ENCODE measurements around the gene ZBTB44. TPM values are rescaled to one million over a fixed set of nuclear protein-coding genes. Genes with fewer than 3 reads are reported as not detected.

The ZBTB44 gene
- total RNA-seq, 1 donor from 2014 or later, result 24.4 TPM

- Histone ChIP-seq H3K4me1 (peaks cover 0 to 25% of the 10 kb centered on the region in 2 donors), H3K27ac (no peak overlapping the region), H3K4me3 (no peak overlapping the region), H3K27me3 (no peaks in the 10 kb centered on the region), H3K9me3 (peaks cover 0 to 8% of the 10 kb centered on the region in 2 donors), H3K36me3 (no peaks in the 10 kb centered on the region)
- DNase-seq (ENCODE audit: low spot score in 2 of 2), result no peak
- intact Hi-C loops (cut with DNase I), result no loop called here
- no peak for TF ChIP-seq CTCF (IDR thresholded peaks at IDR 0.05)
Observed at GRCh38 chr11:130308886-130309285, 5.8 kb downstream of the ZBTB44 start.

- Histone ChIP-seq H3K27ac (no peak overlapping the region), H3K9me3 (peaks cover 0 to 8% of the 10 kb centered on the region in 2 donors), H3K36me3 (no peaks in the 10 kb centered on the region), H3K27me3 (no peaks in the 10 kb centered on the region), H3K4me1 (peaks cover 0 to 25% of the 10 kb centered on the region in 2 donors), H3K4me3 (no peak overlapping the region)
- TF ChIP-seq CTCF (IDR thresholded peaks at IDR 0.05), result no peak
- intact Hi-C loops (cut with DNase I), result no loop called here
- DNase-seq (ENCODE audit: low spot score in 2 of 2), result no peak
Observed at GRCh38 chr11:130308059-130308458, 6.7 kb downstream of the ZBTB44 start.

GRCh38 chr11:130304651-130305050, 10.1 kb downstream of the ZBTB44 start:
- no peak overlapping the region for H3K4me3 ChIP-seq
- peaks cover 0 to 6% of the 10 kb centered on the region in 2 donors for H3K36me3 ChIP-seq
- intact Hi-C loops (cut with DNase I), result no loop called here
- H3K27ac ChIP-seq, result no peak overlapping the region
- no peak for TF ChIP-seq CTCF (IDR thresholded peaks at IDR 0.05)
- H3K9me3 ChIP-seq, result peaks cover 0 to 8% of the 10 kb centered on the region in 2 donors
- H3K4me1 ChIP-seq, result peaks cover 0 to 3% of the 10 kb centered on the region in 2 donors
- no peaks in the 10 kb centered on the region for H3K27me3 ChIP-seq
- DNase-seq (ENCODE audit: low spot score in 2 of 2), result no peak

- Histone ChIP-seq H3K36me3 (peaks cover 0 to 6% of the 10 kb centered on the region in 2 donors), H3K27me3 (no peaks in the 10 kb centered on the region), H3K9me3 (peaks cover 0 to 8% of the 10 kb centered on the region in 2 donors), H3K4me3 (no peak overlapping the region), H3K4me1 (peaks cover 0 to 3% of the 10 kb centered on the region in 2 donors), H3K27ac (no peak overlapping the region)
- TF ChIP-seq CTCF (IDR thresholded peaks at IDR 0.05), result no peak
- intact Hi-C loops (cut with DNase I), result no loop called here
- DNase-seq (ENCODE audit: low spot score in 2 of 2), result no peak
Observed at GRCh38 chr11:130301002-130301401, 13.7 kb downstream of the ZBTB44 start.

GRCh38 chr11:130300567-130300966, 14.2 kb downstream of the ZBTB44 start:
- Histone ChIP-seq H3K9me3 (peaks cover 0 to 7% of the 10 kb centered on the region in 2 donors), H3K4me3 (no peak overlapping the region), H3K4me1 (peaks cover 0 to 3% of the 10 kb centered on the region in 2 donors), H3K27me3 (no peaks in the 10 kb centered on the region), H3K27ac (no peak overlapping the region), H3K36me3 (peaks cover 0 to 6% of the 10 kb centered on the region in 2 donors)
- intact Hi-C loops (cut with DNase I), result no loop called here
- no peak for DNase-seq (ENCODE audit: low spot score in 2 of 2)
- TF ChIP-seq CTCF (IDR thresholded peaks at IDR 0.05), result no peak

GRCh38 chr11:130299978-130300377, 14.7 kb downstream of the ZBTB44 start:
- H3K4me1 ChIP-seq, result peaks cover 0 to 3% of the 10 kb centered on the region in 2 donors
- intact Hi-C loops (cut with DNase I), result no loop called here
- no peak for DNase-seq (ENCODE audit: low spot score in 2 of 2)
- no peaks in the 10 kb centered on the region for H3K27me3 ChIP-seq
- H3K4me3 ChIP-seq, result no peak overlapping the region
- no peak for TF ChIP-seq CTCF (IDR thresholded peaks at IDR 0.05)
- H3K27ac ChIP-seq, result no peak overlapping the region
- peaks cover 0 to under 1% of the 10 kb centered on the region in 2 donors for H3K9me3 ChIP-seq
- peaks cover 0 to 6% of the 10 kb centered on the region in 2 donors for H3K36me3 ChIP-seq

Measured in ascending aorta (tissue), 2 donors.